ENCODE measurements around the gene CLMN.

DNA sequence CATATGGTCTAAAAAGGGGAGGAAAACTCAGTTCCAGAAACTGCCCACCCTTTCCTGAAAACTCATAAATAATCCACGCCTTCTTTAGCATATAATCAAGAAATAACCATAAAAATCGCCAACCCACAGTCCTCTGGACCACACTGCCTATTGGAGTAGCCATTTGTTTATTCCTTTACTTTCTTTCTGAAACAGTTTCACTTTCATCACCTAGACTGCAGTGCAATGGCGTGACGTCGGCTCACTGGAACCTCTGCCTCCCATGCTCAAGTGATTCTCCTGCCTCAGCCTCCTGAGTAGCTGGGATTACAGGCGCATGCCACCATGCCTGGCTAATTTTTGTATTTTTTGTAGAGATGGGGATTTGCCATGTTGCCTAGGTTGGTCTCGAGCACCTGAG, 44.2 kb downstream of the CLMN start:
- TF ChIP-seq, protein P1, sequence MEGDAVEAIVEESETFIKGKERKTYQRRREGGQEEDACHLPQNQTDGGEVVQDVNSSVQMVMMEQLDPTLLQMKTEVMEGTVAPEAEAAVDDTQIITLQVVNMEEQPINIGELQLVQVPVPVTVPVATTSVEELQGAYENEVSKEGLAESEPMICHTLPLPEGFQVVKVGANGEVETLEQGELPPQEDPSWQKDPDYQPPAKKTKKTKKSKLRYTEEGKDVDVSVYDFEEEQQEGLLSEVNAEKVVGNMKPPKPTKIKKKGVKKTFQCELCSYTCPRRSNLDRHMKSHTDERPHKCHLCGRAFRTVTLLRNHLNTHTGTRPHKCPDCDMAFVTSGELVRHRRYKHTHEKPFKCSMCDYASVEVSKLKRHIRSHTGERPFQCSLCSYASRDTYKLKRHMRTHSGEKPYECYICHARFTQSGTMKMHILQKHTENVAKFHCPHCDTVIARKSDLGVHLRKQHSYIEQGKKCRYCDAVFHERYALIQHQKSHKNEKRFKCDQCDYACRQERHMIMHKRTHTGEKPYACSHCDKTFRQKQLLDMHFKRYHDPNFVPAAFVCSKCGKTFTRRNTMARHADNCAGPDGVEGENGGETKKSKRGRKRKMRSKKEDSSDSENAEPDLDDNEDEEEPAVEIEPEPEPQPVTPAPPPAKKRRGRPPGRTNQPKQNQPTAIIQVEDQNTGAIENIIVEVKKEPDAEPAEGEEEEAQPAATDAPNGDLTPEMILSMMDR (IDR thresholded peaks at IDR 0.05): no peak
- no peak for TF ChIP-seq EZH2 (IDR thresholded peaks at IDR 0.05; ENCODE audit: borderline replicate concordance, insufficient read depth, low read depth, low read length, poor library complexity, severe bottlenecking)
